ENCODE results near the gene GNB3. TPM values are rescaled to one million over a fixed set of nuclear protein-coding genes. Genes with fewer than 3 reads are reported as not detected.
"Not testable (repeated sequence)": the region's sequence is repeated elsewhere in the genome, so short reads cannot be mapped to it uniquely, and the experiment has no call there.

GNB3 gene
- total RNA-seq, 1 experiment from 2014 or later = 1.6 TPM

- no peak for DNase-seq (ENCODE audit: low read depth)
Measured at GRCh38 chr12:6858799-6859198, 18.1 kb downstream of the GNB3 start.

- no peak for DNase-seq (ENCODE audit: low read depth)
Measured at GRCh38 chr12:6860116-6860515, 19.4 kb downstream of the GNB3 start.

- no peak for DNase-seq (ENCODE audit: low read depth)
Measured at GRCh38 chr12:6860942-6861341, 20.2 kb downstream of the GNB3 start.

GRCh38 chr12:6861391-6861790, 20.7 kb downstream of the GNB3 start:
- DNase-seq (ENCODE audit: low read depth) = no peak

GRCh38 chr12:6863033-6863432, 22.3 kb downstream of the GNB3 start:
- no peak for DNase-seq (ENCODE audit: low read depth)

GRCh38 chr12:6863586-6864321, 23.0 kb downstream of the GNB3 start:
- DNase-seq (ENCODE audit: low read depth) = no peak

GRCh38 chr12:6865307-6865706, 24.6 kb downstream of the GNB3 start:
- not testable (repeated sequence) for DNase-seq (ENCODE audit: low read depth)

- no peak for DNase-seq (ENCODE audit: low read depth)
Measured at GRCh38 chr12:6866163-6866919, 25.6 kb downstream of the GNB3 start.

GRCh38 chr12:6866920-6867412, 26.2 kb downstream of the GNB3 start:
- no peak for DNase-seq (ENCODE audit: low read depth)

GRCh38 chr12:6867413-6868210, 26.9 kb downstream of the GNB3 start, which contains the start of gene TPI1:
Gene TPI1, plus strand, starts transcription at chr12:6867531. Its CDS starts 36 bp downstream, at chr12:6867567.
- peak; percentile 72 for DNase-seq (ENCODE audit: low read depth)

GRCh38 chr12:6868211-6869048, 27.7 kb downstream of the GNB3 start:
- DNase-seq (ENCODE audit: low read depth) = peak; percentile 42

GRCh38 chr12:6869049-6870021, 28.6 kb downstream of the GNB3 start:
- DNase-seq (ENCODE audit: low read depth) = peak; percentile 71

GRCh38 chr12:6870304-6870703, 29.6 kb downstream of the GNB3 start:
- DNase-seq (ENCODE audit: low read depth) = not testable (repeated sequence)

GRCh38 chr12:6871052-6871957, 30.6 kb downstream of the GNB3 start:
- peak; percentile 65 for DNase-seq (ENCODE audit: low read depth)

- peak; percentile 82 for DNase-seq (ENCODE audit: low read depth)
Measured at GRCh38 chr12:6872073-6873048, 31.6 kb downstream of the GNB3 start.

- DNase-seq (ENCODE audit: low read depth) = peak; percentile 90
Measured at GRCh38 chr12:6873094-6874014, 32.6 kb downstream of the GNB3 start, which contains the start of gene SPSB2. Gene SPSB2, minus strand, starts transcription at chr12:6873303. Its CDS starts 402 bp downstream, at chr12:6872901.

All from HT1080 (cell line).